T follicular helper cell (primary cell): ENCODE data around the gene GALNT10.
"Not testable (repeated sequence)": the region's sequence is repeated elsewhere in the genome, so short reads cannot be mapped to it uniquely, and the experiment has no call there.

ENCODE experiments used
- DNase-seq: peaks from one replicate; pipeline ENCODE4 v3.0.0-alpha.2; 2020; ENCODE audit warnings: low read depth
- total RNA-seq, 2 experiments: gene quantifications; one replicate each; lab custom pipeline; 2026; lab: John Stamatoyannopoulos, UW

The GALNT10 gene
- 110 to 163 reads per million in 2 experiments for total RNA-seq

GRCh38 chr5:154190595-154191304, at the start of gene GALNT10:
GALNT10 (plus strand) TSS chr5:154190733; CDS start chr5:154190867, 134 bp downstream.
- DNase-seq = peak; percentile 42

GRCh38 chr5:154141745-154142221, 48.8 kb upstream of the GALNT10 start:
- no peak for DNase-seq

- DNase-seq = no peak
These were observed 47.3 kb upstream of the GALNT10 start for GRCh38 chr5:154143211-154143641.

GRCh38 chr5:154145268-154145667, 45.3 kb upstream of the GALNT10 start:
- no peak for DNase-seq

GRCh38 chr5:154146409-154146808, 44.1 kb upstream of the GALNT10 start:
- DNase-seq = no peak

GRCh38 chr5:154147666-154148065, 42.9 kb upstream of the GALNT10 start:
- no peak for DNase-seq

- not testable (repeated sequence) for DNase-seq
These were observed 40.1 kb upstream of the GALNT10 start for GRCh38 chr5:154150471-154150870.

GRCh38 chr5:154157483-154158378, 32.8 kb upstream of the GALNT10 start:
- DNase-seq = no peak

- DNase-seq = no peak
These were observed 32.2 kb upstream of the GALNT10 start for GRCh38 chr5:154158379-154158737.

GRCh38 chr5:154159343-154159742, 31.2 kb upstream of the GALNT10 start:
- DNase-seq = no peak

- DNase-seq = no peak
These were observed 27.9 kb upstream of the GALNT10 start for GRCh38 chr5:154162539-154163151.

GRCh38 chr5:154163327-154164248, 26.9 kb upstream of the GALNT10 start:
- no peak for DNase-seq

GRCh38 chr5:154164249-154164581, 26.3 kb upstream of the GALNT10 start:
- no peak for DNase-seq

GRCh38 chr5:154165886-154166285, 24.6 kb upstream of the GALNT10 start:
- DNase-seq = no peak

GRCh38 chr5:154166901-154167791, 23.4 kb upstream of the GALNT10 start:
- DNase-seq = no peak

- DNase-seq = no peak
These were observed 22.1 kb upstream of the GALNT10 start for GRCh38 chr5:154168395-154168794.

- no peak for DNase-seq
These were observed 17.7 kb upstream of the GALNT10 start for GRCh38 chr5:154172785-154173184.

GRCh38 chr5:154174091-154174490, 16.4 kb upstream of the GALNT10 start:
- no peak for DNase-seq

GRCh38 chr5:154176181-154176580, 14.4 kb upstream of the GALNT10 start:
- DNase-seq = no peak

- no peak for DNase-seq
These were observed 11.9 kb upstream of the GALNT10 start for GRCh38 chr5:154178661-154179060.
